IPS-NIHi7 (cell line): ENCODE results near the gene ARID3A.

Source experiments
- DNase-seq: peaks from one replicate; pipeline ENCODE4 v3.0.0; 2012; ENCODE audit warnings: mixed read lengths; ENCODE audit errors: extremely low spot score

ARID3A gene

DNA sequence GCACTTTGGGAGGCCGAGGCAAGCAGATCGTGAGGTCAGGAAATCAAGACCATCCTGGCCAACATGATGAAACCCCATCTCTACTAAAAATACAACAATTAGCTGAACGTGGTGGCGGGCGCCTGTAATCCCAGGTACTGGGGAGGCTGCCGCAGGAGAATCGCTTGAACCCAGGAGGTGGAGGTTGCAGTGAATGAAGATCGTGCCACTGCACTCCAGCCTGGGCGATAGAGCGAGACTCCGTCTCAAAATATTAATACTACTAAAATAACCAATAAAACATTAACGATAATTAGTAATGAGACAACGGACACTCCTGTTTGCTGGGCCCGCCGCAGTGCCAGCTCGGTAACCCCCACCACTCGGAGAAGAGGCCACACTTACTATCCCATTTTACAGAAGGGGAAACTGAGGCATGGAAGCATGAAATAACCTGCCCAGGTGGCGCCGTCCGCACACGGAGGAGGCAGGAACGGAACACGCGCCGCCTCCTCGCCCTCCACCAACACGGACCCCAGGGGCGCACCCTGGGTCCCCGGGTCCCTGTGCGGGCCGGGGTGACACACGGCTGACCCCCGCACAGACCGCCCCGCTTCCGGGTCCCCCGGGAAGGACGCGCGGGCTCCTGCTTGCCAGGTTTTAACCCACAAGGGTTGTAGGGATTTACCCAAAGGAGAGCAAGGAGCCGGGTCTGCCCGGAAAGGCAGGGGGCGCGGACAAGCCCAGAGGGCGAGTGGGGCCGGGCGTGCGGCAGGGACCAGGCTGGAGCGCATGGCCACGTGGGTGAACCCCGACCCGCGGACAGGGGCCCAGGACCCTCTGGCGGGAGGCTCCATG lies 14.4 kb upstream of the ARID3A start:
- no peak for DNase-seq

DNA sequence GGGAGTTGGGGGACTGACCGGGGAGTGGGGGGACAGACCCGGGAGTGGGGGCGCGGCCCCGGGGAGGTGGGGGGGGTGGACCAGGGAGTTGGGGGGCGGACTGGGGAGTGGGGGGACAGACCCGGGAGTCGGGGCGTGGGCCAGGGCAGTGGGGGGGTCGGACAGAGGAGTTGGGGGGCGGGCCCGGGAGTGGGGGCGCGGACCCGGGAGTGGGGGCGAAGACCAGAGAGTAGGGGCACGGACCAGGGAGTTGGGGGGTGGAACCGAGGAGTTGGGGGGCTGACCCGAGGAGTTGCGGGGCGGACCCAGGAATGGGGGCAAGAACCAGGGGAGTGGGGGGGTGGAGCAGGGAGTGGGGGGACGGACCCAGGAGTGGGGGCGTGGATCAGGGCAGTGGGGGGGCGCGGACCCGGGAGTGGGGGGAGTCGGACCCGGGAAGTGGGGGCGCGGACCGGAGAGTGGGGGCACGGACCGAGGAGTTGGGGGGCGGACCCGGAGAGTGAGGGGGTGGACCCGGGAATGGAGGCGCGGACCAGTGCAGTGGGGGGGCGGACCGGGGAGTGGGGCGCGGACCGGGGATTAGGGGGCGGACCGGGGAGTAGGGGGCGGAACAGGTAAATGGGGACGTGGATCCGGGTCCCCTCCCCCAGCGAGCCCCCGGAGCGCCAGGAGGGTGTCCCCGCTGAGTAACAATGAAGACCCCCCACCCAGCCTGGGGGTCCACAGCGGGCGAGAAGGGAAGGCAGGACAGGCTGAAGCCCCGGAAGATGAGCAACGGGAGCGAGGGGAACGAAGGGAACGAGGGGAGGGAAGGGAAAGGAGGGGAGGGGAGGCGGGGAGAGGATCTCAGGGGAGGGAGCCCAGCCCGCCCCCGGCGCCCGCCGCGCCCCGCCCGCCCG lies 13.4 kb upstream of the ARID3A start:
- no peak for DNase-seq

DNA sequence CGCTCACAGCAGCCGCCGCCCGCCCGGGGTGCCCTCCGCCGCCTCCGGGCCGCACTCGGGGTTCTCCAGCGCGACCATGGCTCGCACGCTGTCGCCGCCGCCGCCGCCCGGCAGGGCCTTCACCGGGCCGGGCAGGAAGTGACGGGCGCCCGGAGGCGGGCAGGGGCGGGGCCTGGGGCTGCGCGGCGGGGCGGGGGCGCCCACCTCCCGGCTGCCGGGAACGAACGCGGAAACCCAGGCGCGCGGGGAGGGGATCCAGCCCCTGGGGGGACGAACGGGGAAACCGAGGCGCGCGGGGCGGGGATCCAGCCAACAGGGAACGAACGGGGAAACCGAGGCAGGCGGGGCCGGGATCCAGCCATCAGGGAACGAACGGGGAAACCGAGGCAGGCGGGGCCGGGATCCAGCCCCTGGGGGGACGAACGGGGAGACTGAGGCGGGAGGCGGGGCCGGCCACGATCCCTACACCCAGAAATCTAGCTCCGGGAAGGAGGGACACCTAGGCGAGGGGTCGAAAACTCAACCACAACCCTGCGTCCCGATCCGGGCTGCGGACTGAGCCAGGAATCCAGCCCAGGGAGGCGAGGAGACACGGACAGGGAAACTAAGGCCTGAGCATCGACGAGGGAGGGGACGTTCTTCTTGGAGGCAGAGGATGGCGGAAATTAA lies 12.6 kb upstream of the ARID3A start, which contains the start of gene R3HDM4:
Gene R3HDM4 (minus strand): TSS at position 140 of the 669 bp plus-strand sequence. CDS start 62 bp downstream, at position 78.
- peak; percentile 85 for DNase-seq

DNA sequence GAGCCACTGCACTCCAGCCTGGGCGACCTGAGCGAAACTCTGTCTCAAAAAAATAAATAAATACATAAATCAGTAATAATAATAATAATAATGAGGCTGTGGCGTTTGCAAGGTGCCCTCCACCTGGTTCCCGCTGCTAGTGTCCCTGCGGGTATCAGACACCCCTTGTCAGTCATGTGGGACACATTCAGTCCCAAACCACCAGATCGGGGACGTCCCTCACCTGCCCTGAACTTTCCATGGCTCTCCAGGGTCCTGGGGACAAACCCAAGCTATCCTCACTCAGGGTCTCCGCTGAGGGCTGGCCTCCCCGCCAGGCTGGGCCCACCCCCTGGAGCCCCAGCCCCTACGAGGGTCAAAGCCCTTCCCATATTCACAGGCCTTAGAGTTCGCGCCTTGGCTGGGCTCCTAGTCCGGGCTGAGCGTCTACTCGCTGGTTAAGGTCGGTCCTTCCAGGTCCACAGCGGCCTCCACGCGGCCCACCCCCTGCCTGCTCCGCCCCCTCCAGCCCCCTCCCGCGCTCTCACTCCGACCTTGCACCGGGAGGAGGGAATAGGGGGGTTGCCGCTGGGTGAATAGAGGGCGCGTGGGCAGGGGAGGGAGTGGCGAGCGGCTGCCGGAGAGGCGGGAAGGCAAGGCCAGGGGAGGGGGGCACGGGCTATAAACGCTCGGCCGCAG lies 9.1 kb upstream of the ARID3A start:
- DNase-seq: no peak

DNA sequence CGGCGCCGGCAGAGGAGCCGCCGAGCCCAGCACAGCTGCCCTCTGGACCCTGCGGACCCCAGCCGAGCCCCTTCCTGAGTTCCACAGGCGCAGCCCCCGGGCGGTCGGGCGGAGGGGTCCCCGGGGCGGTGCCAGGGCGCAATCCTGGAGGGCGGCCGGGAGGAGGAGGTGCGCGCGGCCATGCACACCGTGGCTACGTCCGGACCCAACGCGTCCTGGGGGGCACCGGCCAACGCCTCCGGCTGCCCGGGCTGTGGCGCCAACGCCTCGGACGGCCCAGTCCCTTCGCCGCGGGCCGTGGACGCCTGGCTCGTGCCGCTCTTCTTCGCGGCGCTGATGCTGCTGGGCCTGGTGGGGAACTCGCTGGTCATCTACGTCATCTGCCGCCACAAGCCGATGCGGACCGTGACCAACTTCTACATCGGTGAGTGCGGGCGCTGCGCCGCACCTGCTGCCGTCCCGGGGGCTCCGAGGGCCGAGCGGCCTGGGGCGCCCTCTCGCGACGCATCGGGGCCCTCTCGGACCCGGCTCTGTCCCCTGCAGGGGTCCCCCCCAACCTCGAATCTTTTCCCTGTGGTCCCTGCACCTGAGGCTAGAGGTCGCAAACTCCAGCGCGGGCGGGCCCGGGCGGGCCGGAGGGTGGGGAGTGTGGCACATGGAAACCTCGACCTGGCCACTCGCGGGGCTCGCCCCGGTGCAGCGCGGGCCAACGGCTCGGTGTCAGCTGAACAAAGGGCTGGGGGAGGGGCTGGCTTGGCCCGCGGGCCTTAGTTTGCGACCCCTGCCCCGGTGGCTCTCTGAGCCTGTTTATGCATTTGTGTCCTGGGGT lies 8.3 kb upstream of the ARID3A start, which contains the start of gene KISS1R:
Gene KISS1R (plus strand): TSS at position 11 of the 829 bp plus-strand sequence. CDS start 170 bp downstream, at position 181.
- DNase-seq: no peak

DNA sequence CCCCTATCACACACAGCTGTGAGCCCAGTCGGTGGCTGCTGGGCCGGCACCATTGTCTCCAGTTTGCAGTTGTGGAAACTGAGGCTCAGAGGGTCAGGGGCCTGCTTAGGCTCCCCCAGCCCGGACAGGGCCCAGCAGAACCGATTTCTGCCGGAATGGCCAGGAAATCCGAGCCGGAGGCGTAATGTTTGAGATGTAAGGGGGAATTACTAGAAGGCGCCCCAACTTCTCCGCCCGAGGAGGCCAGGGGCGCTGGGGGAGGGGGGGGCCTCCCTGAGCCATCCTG lies 7.7 kb upstream of the ARID3A start:
- DNase-seq: no peak

DNA sequence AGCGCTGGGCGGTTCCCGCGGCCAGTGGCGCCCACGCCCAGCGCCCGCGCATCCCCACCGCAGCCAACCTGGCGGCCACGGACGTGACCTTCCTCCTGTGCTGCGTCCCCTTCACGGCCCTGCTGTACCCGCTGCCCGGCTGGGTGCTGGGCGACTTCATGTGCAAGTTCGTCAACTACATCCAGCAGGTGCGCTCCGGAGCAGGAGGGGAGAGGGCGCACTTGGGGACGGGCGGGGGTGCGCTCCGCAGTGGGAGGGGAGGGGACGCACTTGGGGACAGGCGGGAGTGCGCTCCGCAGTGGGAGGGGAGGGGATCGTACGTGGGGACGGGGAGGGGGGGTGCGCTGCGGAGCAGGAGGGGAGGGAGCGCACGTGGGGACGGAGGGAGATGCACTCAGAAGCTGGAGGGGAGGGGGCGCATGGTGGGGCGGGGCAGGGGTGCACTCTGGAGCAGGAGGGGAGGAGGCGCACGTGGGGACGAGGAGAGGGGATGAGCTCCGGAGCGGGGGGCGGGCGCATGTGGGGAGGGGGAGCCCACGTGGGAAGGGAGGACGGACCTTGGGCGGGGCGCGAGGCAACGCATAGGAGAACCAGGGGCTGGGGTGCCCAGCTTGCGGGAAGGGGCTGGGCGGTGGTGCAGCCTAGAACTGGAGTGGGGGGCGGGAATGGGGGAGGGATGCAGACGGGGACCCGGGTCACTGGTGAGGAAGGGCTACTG lies 7.2 kb upstream of the ARID3A start:
- DNase-seq: no peak

DNA sequence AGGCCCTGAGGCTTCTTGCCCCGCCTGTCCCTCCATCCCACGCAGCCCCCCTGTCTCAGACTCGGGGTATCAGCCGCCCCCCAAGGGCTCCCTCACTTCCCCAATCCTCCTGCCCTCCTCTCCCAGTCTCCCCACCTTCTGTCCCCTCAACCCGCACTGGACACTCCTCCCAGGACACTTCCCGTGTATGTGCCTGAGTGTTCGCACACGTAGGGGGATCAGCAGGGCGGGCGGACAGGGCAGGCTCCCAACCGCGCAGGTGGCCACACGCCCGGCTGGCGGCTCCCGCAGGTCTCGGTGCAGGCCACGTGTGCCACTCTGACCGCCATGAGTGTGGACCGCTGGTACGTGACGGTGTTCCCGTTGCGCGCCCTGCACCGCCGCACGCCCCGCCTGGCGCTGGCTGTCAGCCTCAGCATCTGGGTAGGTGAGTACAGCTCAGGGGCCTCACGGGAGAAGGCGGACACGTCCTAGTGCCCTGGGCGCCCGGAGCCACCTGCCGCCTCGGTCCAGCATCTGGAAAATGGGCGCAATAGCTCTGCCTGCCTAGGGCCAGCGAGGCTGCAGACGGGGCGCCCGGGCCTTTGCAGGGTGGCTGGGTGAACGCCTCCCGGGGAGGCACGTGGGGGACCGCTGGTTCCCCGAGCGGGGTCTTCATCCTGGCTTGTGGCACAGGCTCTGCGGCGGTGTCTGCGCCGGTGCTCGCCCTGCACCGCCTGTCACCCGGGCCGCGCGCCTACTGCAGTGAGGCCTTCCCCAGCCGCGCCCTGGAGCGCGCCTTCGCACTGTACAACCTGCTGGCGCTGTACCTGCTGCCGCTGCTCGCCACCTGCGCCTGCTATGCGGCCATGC lies 6.4 kb upstream of the ARID3A start:
- DNase-seq: no peak

DNA sequence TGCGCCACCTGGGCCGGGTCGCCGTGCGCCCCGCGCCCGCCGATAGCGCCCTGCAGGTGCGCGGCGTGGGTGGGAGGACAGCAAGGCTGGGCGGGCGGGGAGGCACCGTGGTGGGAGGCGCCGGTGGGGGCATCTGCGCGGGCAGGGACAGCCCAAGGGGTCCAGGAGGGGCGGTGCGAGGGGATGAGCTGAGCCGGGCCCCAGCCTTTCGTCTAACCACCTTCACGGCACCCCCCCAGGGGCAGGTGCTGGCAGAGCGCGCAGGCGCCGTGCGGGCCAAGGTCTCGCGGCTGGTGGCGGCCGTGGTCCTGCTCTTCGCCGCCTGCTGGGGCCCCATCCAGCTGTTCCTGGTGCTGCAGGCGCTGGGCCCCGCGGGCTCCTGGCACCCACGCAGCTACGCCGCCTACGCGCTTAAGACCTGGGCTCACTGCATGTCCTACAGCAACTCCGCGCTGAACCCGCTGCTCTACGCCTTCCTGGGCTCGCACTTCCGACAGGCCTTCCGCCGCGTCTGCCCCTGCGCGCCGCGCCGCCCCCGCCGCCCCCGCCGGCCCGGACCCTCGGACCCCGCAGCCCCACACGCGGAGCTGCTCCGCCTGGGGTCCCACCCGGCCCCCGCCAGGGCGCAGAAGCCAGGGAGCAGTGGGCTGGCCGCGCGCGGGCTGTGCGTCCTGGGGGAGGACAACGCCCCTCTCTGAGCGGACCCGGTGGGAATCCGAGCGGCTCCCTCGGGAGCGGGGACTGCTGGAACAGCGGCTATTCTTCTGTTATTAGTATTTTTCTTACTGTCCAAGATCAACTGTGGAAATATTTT lies 5.6 kb upstream of the ARID3A start:
- no peak for DNase-seq

DNA sequence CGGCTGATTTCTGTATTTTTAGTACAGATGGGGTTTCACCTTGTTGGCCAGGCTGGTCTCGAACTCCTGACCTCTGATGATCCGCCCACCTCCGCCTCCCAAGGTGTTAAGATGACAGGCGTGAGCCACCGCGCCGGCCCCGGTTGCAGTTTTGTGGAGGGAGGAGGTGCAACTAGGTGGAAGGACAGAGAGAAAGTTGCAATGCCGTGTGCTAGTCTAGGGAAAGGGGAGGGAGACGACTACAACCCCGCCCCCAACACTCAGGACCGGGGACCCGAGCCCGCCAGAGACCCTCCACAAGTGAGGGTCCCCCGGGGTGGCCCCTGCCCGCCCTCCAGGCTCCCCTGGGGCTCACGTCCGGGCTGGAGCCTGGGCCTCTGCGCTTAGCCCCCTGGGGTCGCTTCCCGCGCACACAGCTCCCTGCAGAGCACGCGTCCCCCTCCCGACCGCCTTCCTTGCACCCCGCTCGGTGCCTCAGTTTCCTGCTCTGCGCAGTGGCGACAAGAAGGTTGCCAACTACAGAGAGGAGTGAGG lies 1.2 kb upstream of the ARID3A start:
- DNase-seq: no peak

DNA sequence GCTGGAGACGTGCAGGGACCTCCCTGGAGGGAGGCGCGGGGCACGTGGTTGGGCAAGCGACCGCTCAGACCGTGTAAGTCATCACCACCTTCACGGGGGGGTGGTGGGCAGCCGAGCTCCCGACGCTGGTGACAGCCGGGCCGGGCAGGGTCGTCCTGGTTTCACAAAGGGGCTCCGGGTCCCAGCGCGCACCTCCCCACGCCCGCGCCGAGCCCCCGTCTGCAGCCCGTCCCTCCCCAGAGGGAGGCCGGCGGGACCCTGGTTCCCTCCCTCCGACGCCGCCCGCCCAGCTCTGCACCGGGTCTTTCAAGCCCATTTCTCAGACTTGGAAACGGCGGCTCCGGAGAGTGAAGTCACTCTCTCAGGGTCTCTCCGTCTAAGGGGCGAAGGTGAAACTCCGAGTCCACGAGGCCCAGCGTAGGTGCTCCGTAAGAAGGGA lies 729 bp upstream of the ARID3A start:
- DNase-seq: no peak

DNA sequence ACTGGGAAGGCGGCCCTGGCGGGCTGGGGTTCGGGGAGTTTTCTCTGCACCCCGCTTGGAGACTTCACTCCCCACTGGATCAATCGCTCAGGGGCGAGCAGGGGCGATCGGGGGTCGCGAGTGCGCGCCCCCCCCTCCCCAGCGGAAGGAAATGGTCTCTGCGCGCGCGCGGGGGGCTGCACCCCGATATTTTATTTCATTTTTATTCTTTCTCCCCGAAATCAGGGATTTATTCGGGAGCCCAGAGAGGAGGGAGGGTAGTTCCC lies 421 bp downstream of the ARID3A start:
- DNase-seq: no peak

DNA sequence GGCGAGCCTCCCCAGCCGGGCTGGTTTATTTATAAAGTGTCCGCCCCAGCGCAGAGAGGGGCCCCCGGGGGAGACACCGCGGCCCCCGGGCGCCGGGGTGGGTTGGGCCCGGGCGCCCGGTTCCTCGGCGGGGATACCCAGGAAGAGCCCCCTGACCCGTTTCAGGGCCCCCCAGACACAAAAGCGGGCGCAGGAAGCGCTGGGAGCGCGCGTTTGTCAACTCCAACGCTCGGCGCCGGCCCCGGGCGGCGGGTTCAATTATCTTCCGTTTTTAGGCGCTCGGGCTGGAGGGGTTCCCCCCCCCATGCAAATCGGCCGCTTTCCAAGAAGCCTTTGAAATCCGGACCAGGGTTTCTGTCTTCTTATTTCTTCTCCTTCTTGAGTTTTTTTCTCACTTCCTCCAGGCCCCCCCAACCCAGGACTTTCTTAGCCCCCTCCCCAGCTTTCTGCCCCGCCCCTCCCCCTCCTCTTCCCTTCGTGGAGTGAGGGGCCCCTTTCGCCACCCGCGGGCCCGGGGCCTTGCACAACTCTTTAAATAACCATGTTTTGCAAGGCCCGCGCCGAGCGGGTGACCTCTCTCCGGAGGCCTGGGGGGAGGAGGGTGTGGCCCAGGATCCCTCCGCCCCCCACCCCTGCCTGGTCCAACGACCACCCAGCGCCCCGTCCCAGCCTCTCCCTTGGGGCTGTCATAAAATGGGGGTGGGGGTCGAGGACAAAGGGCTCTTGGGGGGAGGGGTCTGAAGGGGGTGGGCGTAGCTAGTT lies 935 bp downstream of the ARID3A start:
- DNase-seq: no peak

DNA sequence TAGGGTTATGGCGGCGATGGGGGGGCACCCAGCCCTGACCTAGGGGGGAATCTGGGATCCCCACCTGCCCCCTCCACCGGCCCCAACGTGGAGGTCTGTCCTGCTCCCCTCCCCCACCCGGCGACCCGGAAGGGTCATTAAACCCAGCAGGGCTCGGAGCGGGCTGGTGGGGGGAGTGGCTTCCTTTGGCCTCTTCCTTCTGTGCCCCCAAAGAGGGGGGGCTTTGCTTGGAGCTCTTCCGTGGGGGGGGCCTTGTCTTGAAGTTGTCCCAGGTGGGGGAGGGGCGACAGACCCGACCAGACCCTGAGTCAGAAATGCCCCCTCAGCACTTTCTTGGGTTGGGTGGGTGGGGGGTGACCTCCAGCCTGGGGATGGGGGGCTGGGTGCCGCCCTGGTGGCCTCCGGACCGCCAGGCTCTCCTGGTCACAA lies 1.5 kb downstream of the ARID3A start:
- no peak for DNase-seq

DNA sequence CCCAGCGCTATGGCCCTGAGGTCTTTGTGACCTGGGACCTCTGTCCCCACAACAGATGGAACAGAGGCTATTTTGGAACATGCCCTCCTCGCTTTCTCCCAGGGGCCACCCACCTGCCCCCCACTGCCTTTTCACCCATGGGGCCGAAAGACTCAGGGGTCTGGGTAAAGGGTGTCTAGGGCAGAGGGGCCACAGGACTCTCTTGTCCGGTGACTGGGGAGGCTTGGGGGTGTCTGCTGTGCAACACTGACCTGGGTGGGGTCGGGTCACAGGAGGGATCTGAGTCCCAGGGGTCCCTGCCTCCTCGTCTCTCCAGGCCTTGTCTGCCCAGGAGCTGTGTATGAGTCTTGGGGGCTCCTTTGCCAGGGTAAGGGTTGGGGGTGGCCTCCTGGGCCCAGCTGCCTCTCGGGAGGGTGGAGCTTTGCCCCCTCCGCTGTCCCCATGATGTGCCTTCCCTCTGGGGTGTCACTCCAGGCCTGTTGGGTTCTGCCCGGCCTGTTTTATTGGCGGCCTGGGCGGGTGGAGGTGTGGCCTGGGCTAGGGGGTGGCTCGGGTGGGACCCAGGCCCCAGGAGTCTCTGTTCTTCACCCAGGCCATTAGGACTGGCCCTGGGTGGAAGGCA lies 2.1 kb downstream of the ARID3A start:
- DNase-seq: peak; percentile 54

DNA sequence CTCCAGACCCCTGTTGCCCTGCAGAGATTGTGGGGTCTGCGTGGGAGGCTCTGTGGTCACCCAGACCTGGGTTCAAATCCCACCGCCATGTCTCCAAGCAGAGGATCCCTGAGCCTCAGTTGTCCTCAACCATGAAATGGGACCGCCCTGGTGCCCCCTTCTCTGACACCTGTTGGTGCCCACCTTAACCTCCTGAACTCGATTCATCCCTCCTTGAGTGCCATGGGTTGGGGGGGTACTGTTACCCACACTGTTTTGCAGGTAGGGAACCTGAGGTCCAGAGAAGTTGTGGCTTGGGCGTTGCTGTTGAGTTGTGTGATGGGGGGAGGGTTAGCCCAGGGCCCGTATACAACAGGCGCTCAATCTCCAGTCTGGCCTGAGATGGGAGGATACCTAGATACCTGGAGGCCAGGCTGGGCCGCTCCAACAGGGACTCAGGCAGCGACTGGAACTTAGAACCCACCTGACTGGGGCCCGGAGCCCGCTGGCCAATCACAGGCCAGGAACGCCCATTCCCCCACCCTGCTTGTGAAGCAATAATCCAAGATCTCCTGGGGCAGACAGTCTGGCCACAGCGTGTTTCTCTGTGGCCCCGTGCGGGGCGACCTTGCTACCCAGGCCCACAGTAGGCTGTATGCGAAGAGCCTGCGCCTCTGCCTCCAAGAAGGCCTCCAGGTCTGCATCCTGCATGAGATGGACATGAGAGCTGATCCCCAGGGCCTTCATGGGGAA lies 2.8 kb downstream of the ARID3A start:
- DNase-seq: peak; percentile 62
